MV-4-11 (cell line): ENCODE measurements around the gene TTC7B.

ENCODE experiments used
- DNase-seq: peaks from one replicate; lab custom pipeline; 2025; lab: John Stamatoyannopoulos, UW

The TTC7B gene

GRCh38 chr14:90599339-90599738 lies 216.9 kb downstream of the TTC7B start:
- no peak for DNase-seq

- no peak for DNase-seq
Observed at GRCh38 chr14:90597961-90598360, 218.3 kb downstream of the TTC7B start.

GRCh38 chr14:90596733-90597132 lies 219.5 kb downstream of the TTC7B start:
- DNase-seq, result no peak

- no peak for DNase-seq
Observed at GRCh38 chr14:90593254-90594040, 222.8 kb downstream of the TTC7B start.

GRCh38 chr14:90592655-90593054 lies 223.6 kb downstream of the TTC7B start:
- DNase-seq, result no peak

- no peak for DNase-seq
Observed at GRCh38 chr14:90587918-90588317, 228.3 kb downstream of the TTC7B start.

- DNase-seq, result no peak
Observed at GRCh38 chr14:90587252-90587910, 228.8 kb downstream of the TTC7B start.

GRCh38 chr14:90585106-90585505 lies 231.1 kb downstream of the TTC7B start:
- no peak for DNase-seq

GRCh38 chr14:90583916-90584605 lies 232.2 kb downstream of the TTC7B start:
- no peak for DNase-seq

- DNase-seq, result no peak
Observed at GRCh38 chr14:90583427-90583826, 232.8 kb downstream of the TTC7B start.

GRCh38 chr14:90582166-90582565 lies 234.1 kb downstream of the TTC7B start:
- no peak for DNase-seq

- DNase-seq, result no peak
Observed at GRCh38 chr14:90581745-90582144, 234.5 kb downstream of the TTC7B start.

GRCh38 chr14:90580377-90581335 lies 235.6 kb downstream of the TTC7B start:
- no peak for DNase-seq

GRCh38 chr14:90579816-90580215 lies 236.4 kb downstream of the TTC7B start:
- DNase-seq, result no peak

GRCh38 chr14:90579088-90579487 lies 237.1 kb downstream of the TTC7B start:
- DNase-seq, result no peak

GRCh38 chr14:90578283-90578985 lies 237.8 kb downstream of the TTC7B start:
- no peak for DNase-seq

- DNase-seq, result no peak
Observed at GRCh38 chr14:90577661-90578282, 238.5 kb downstream of the TTC7B start.

GRCh38 chr14:90576981-90577660 lies 239.1 kb downstream of the TTC7B start:
- DNase-seq, result no peak

GRCh38 chr14:90576581-90576980 lies 239.6 kb downstream of the TTC7B start:
- DNase-seq, result no peak

- DNase-seq, result no peak
Observed at GRCh38 chr14:90575781-90576180, 240.4 kb downstream of the TTC7B start.
